ENCODE data around the gene TFF3.

The TFF3 gene

DNA sequence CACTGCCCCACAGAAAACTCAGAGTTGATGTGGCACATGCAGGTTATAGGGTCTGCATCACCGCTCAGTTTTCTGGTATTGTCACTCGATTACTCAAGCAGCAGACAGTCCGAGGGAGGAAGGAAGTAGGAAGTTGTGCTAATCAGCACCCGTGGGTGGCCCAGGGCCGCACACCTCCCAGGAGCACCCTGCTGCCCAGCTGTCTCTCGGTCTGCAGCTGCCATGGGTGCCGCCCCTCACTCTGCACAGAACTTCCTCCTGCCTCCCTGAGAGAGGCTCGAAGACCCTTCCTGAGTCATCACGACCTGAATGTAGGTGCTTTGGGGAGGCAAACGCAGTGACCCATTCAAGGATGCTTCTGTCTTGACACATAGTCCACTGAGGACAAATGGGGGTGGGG lies 4.2 kb upstream of the TFF3 start:
- no peak for DNase-seq

DNA sequence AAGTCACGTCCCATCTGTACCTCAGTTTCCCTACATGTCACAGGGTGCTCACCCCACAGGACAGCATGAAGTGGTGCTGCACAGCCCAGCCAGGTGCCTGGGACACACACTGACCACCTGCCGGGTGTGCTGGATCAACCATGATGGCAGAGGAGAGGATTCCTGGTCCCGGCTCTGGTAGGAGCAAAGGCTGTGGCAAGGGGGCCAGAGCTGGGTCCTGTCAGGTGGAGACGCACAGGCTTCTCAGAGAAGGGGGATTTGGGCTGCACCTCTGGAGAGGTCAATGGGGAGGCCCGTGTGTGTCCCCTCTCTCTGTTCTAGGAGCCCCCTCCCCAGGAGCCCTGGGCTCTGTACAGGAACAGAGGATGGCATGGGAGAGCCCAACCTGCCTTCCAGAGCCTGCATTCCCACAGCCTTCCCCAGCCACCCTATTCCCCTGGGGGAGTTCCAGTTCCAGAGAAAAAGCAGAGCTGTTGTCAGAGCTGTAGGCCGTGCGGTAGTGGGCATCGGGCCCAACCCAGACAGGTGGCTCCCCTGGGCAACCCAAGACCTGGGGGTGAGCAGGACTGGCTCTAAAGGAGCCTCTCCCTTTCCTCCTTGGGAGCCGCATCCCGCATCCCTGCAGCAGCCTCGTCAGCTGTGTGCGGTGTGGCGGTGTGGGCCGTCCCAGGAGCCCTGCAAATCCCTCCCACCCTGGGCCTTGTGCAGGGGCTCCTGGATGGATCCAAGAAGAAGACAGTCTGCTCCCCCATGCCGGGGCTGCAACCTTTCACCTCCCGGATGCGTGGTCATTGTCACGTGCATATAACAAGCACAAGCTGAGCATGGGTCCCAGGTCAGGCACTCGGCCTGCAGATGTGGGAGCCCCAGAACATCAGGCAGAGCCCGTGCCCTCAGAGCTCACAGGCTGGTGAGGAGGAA lies 2.9 kb upstream of the TFF3 start:
- no peak for DNase-seq

DNA sequence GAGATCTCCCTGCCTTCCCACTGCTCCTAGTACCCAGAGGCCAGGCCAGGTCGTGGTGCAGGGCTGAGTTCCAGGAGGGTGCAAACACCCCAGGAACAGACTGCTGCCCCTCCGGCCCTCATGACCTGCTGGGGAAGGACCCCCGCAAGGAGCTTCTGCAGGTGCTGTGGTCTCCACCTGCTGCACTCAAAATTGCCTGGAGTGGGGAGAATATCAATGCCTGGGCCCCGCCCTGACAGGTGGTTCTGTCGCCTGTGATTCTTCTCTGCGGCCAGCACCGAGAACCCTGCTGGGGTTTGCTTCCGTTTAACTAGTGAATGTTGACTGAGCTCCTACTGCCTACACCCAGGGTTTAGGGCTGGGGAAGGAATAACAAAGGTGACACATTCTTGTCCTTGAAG lies 2.1 kb upstream of the TFF3 start:
- DNase-seq, result no peak

DNA sequence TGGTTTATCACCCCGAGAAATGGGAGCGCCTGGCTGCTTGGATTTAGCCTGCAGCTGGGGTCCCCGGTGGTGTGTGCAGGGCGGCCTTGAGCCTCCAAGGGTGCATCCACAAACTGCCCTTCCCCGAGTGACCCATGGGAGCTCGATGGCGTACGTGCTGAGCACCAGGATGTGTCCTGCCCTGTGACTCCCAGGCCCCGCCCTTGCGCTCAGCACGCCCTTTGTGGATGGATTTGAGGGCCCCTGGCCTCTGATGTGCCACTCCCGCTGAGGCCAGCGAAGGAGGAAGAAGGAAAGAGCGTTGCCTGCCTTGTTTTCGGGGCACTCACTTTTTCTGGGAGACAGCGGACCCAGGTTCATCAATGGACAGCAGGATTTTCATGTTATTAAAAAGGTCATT lies 1.7 kb upstream of the TFF3 start:
- no peak for DNase-seq

DNA sequence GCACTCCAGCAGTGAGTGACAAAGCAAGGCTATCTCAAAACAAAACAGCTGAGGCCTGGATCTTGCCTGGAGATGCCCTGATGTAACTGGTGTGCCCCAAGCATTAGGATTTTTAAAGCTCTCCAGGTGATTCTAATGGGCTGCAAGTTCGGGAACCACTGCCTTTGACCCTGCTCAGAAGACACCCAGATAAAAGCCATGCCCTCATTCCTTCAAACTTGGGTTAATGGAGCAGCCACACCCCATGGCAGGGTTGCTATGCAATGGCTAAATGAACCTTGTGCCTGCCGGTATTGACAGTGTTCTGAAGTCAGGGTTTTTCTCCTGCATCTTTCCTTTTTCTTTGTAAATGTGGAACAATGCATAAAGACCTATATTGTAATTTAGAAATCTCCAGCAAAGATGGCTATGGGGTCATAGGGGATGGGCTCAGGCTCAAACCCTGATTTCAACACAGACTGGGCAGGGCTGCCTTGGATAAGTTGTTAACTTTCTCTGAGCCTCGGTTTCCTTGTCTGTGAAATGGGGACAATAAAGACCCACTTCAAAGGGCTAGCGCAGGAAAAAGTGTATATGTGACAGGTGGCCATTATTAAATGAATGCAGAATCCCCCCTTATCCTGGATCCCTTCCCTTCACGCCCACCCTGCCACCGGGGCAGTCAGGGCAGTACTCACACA lies 453 bp downstream of the TFF3 start:
- no peak for DNase-seq

DNA sequence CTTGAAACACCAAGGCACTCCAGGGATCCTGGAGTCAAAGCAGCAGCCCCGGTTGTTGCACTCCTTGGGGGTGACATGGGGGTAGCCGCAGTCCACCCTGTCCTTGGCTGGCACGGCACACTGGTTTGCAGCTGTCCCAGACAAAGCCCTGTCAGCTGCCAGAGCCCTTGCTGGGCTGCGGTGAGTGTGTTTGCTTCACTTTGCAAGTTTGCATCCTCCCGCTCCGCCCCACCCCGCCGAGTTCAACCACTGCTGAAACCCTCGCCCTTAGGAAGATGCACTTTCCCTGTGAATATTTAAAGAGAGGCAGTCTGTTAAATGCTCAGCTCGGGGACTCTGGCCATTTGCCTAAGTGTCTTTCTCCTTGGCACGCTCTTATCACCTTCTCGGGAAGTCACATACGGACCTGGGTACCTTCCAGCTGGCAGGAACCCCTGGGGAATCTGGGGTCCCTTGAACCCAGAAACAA lies 1.7 kb downstream of the TFF3 start:
- DNase-seq, result no peak

DNA sequence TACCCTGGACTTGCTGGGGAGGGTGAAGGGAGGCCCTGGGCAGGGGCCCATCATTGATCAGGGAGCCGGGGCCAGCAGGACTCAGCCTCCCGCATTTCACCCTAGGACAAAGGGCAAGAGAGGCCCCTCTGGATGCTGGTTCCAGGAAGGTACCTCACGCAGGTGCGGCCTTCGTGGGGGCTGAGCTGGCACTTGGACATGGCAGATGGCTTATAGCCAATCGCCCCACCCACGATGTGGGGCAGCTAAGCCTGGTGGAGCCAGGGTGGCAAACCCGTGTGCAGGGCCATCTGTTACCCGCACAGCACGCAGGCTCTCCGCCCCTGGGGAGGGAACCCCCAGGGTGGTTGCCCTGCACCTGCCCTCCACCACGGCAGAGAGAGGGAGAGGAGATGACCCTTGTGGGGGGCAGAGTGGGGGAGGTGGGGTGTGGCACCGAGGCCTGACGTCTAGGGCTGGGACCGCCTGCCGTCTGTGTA lies 2.5 kb downstream of the TFF3 start:
- DNase-seq, result no peak

DNA sequence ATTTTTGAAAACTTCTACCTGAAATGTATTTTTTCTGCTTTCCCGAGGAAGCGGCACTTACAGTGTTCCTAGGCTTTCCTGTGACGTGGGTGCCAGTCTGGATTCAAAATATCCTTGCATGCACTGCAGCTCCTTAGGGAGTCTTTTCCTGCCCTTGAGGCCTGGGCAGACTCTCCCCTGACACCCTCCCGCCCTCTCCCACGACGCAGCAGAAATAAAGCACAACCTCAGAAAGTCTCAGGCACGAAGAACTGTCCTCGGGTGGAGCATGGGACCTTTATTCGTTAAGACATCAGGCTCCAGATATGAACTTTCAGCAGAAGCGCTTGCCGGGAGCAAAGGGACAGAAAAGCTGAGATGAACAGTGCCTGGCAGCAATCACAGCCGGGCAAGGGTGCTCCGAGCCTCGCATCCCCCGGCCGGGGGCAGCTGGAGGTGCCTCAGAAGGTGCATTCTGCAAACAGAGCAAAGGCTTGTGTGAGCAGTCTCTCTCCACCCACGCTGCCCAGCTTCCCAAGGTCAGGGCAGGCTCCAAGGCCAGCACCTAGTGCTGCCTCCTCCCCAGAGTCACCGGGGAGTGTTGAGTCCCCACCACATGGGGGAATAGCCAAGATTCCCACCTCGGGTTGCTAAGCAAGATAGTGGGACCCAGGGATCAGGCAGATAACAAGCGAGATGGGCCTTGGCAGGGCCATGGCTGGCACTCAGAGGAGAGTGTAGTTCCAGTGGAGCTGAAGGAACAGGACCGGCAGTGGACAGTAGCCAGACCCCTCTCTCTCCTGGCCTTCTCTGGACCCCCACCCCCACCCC lies 3.2 kb downstream of the TFF3 start:
- DNase-seq, result no peak

DNA sequence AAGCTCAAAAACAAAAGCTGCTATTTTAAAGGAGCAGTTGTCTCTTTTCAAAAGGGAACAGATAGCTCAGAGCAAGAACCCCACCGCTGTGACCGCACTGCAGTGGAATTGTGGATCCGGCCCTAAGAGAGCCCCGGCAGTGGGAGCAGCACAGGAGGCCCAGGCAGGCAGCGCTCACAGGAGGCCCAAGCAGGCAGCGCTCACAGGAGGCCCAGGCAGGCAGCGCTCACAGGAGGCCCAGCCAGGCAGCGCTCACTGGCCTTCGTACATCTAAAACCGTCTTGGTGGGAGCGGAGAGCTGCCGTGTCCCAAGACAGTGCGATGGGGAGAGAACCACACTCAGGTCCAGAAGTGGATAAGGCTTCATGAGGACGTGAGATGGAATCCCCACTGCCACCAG lies 4.0 kb downstream of the TFF3 start:
- no peak for DNase-seq

DNA sequence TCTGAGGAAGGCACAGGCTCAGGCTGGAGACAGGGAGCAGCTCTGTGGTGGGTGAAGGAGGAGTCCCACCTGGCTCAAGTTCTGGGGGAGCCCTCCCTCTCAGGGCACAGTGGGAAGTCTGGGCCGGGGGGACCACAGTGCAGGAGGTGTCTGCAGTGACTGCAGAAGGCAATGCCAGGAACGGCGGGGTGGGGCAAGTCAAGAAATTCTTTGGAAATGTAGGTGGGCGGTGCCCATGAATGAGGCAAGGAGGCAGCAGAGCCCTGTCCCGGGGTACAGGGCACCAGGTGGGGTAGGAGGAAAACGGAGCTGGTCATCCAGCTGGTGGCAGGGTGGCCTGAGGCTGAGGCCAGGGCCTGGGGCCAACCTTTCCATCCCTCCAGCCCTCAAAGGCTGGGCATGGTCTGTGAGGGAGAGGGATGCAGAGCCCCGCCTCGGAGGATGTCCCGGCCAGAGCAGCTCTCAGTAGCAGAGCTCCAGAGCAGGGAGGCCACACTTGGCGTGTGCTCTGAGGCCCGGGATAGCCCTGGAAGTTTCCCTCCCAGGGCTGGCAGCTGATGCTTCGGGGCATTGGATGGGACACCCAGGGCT lies 4.7 kb downstream of the TFF3 start:
- no peak for DNase-seq

DNA sequence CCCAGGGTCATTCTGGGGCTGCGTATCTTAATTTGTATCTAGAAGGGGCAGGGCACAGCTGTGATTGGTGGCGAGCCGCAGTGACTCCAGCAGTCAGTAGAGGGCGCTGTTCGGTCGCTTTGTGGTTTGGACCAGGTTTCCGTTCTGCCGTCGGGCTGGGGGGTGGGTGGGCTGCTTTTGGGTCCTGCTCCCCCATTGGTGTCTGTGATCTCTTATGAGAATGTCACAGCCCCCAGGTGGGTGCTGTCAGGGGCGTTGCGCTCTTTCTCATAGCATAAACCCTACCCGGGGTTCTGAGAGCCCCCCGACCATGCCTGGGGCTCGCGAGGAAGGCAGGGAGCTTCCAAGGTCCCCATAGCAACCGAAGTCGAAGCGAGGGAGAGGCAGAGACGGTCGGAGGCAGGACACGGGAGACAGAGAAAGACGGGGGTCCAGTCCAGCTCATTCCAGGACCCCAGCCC lies 5.4 kb downstream of the TFF3 start:
- peak; percentile 68 for DNase-seq

DNA sequence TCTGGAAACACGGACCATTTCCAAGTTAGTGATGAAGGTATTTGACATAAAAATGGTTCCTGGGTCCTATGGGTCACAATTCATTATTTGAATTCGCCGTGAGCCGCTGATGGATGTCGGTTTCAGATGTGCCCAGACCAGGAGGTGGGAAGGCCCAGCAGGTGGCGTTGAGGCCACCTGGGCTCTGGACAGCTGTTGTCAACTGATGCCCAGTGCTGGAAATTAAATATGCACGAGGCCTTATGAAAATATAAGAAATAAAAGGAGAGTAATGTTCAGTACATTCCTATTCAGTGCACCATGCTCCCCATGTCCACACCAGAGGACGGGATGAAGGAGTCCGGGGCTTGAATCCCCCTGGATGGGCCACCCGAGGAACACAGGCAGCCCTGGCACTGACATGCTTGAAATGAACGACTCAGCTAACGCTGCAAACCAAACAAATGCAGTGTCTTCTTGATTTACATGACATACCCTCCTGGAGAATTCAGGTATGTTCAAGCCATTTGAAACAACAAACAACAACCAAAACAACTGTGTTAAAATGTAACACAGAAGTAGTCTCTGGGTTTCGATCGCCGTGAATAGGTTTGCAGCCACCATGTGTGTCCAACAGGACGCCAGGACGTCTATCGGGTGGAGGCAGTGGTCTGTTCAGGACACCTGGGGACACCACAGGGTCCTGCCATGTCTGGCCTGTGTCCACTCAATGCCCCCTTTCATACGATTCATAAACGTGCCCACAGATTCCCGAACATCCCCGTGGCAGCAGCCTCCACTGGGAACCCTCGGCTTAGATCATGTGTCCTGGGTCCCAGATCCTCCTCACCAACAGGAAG lies 6.1 kb downstream of the TFF3 start:
- DNase-seq, result no peak

DNA sequence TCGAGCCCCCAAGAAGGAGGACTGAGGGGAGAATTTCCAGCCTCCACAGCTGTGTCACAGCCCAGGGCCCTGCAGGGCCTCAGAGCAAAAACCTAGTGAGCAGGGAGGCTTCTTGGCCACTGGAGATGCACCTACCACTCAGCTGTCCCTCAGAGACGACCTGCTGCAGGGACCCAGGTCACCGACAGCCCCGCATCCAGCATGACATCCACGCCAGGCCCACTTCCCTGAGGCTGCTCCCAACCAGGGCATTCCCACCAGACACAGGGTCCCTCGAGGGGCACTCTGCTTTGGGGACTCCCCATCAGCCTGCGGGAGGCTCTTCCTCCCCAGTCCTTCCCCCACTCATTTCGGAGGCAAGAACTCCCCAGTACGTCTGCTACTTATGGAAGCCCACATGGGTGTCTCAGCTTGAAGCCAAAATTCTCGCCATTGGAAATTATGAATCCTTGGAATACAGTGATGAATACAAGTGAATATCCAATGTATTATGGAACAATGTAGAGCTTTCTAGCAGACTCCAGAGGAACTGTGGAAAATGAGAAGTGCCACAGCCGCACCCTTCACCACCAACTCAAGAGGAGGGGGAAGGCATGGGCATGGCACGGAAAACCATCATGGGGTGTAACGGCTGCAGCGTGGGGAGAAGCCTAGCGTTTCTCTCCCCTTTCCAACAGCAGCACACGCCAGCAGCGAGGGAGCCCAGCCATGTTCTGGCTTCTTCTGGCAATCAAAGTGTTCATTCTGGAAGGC lies 6.9 kb downstream of the TFF3 start:
- DNase-seq, result no peak

DNA sequence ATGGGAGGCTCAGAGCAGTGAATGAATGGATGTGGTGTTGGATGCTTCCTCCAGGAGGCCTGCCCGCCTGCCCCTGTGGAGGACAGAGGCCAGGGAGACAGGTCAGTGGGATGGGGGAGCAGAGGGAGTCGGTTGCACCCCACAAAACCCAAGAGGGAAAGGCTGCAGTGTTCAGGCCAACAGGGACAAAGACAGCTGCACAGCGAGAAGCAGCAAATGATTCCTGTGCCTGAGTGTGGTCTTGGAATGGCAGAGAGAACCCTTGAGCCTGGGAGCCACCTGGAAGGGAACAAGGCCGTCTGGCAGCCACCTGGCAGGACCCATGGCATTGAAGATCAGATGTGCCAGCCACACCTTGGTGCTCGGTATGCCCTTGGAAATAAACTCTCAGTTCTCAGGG lies 8.1 kb downstream of the TFF3 start:
- no peak for DNase-seq

DNA sequence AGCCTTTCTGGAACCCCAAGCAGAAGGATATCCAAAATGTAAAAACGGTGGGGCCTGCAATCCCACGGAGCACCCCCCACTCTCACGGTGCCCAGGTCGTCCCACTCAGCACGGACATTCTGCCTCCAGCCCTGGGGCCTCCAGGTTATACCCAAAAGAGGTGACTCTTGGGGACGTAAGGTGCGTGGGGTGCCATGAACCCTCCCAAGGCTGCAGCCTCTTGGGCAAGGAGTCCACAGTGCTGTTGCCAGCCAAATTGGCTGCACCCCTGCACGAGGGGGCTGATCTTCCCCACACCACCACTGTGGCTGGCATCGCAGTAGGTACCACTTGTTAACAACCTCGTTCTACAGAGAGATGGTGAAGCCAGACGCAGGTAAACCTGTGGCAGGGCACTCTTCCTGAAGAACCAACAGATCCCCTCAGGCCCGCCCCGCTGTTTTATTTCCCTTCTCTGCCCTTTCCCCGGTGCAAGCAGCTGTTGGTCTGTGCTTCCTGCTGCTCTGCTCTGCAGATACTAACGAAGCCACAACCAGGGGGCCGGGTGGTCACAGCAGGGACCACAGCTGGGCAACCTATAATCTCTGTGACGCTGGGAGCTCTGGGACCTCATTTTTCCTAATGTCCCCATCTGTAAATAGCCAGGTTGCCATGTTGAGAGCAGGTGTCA lies 8.7 kb downstream of the TFF3 start:
- no peak for DNase-seq

DNA sequence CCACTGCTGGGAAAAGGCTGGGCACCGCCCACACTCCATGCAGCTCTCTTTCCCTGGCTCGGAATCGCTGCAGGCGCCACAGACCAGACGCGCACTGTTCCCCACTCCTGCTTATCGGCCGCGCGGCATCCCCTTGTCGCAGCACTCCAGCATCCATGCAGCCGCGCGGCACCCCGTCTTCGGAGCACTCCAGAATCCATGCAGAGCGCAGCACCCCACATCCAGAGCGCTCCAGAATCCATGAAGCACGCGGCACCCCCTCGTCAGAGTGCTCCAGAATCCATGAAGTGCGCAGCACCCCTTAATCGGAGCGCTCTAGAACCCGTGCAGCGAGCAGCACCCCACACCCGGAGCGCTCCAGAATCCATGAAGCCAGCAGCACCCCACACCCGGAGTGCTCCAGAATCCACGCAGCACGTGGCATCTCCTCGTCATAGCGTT lies 9.5 kb downstream of the TFF3 start:
- DNase-seq, result no peak

DNA sequence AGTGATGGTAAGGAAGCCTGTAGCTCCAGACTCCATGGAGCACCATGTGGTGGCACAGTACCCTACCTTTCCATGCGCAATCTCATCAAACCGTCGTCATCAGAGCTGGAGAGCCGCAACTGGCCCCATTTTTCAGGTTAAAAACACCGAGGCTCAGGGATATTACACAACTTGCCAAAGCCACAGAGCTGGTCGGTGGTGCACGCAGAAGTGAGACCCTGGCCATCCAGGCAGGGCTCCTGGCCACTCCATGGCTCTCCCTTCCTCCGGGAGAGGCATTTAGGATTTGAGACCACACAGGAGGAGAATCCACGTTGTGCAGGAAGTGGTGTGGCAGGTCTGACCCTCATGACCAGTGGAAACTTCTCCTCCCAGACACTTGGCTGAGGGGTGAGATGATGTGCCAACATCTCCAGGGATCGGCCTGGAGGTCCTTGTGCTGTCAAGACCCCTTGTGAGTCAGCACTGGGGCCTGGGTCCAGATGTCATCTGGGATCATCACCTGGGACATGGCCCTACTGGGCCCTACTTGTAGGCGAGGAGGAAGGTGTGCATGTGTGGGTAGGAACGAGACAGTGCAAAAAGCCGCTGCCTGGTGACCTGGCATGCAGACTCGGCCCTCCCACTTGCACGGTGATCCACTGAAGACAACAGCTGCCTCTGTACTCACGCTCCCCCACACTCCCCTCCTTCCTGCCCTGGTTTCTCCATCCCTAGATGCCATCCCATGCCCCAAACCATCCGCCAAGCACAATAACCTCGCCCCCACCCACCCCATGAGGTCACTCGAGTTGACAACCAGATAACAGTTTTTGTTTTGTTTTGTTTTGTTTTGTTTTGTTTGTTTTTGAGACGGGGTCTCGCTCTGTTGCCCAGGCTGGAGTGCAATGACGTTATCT lies 10.4 kb downstream of the TFF3 start:
- DNase-seq, result no peak

DNA sequence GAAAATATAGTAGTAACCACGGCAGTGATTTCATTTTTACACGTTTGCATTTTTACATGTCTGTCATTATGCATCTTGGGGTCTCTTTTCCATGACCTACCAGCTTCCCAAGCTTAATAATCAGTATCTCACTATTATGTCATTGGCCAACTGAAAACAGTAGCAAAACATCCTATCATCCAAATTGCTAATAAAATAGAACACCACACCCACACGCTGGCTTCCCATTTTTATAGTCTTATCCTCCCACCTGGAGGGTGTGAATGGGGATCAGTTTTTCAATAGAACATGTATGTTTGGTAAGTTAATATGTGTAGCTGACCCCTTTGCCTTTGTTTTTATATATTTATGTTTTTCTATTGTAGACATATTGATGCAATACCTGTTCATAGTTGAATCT lies 11.8 kb downstream of the TFF3 start:
- DNase-seq, result no peak

DNA sequence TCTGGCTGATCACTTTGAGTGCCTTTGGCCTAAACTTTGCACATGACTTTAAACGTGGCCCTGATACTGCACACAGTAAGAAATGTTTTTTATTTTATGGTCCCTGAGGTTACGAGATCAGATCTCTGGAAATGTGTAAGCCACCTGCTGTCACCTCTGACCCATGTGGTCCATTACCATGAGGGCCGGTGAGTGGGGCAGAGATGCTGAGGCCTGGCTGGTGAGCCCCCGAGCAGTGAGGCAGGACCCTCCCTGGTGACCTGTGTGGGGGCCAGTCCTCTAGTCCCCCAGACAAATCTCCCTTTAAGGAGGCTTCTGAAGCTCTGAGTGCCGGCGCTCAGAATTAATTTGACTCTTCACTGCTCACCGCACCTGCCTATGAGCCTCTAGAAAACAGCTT lies 12.4 kb downstream of the TFF3 start:
- DNase-seq, result no peak
